ENCODE data around the gene EXOC3.

The EXOC3 gene

GRCh38 chr5:463301-463700, 20.3 kb downstream of the EXOC3 start:
- Histone ChIP-seq H4K20me1 (ENCODE audit: insufficient read depth, low read length, poor library complexity, severe bottlenecking) (no peaks in the 10 kb centered on the region), H3K27me3 (ENCODE audit: insufficient read depth, low read length, poor library complexity, severe bottlenecking) (no peaks in the 10 kb centered on the region), H3F3A (ENCODE audit: low read depth) (no peaks in the 10 kb centered on the region), H3K4me2 (ENCODE audit: low read depth, low read length, poor library complexity, severe bottlenecking) (no peak overlapping the region), H2AFZ (ENCODE audit: low read length) (no peak overlapping the region), H3K9me2 (replicated peaks; ENCODE audit: low read depth, low read length) (no peaks in the 10 kb centered on the region), H3K4me3 (ENCODE audit: low read length, poor library complexity, severe bottlenecking) (no peak overlapping the region), H3K4me1 (ENCODE audit: insufficient read depth, low read length, poor library complexity, severe bottlenecking) (no peaks in the 10 kb centered on the region), H3K9ac (ENCODE audit: low read depth, low read length, poor library complexity, severe bottlenecking) (no peak overlapping the region), H3K79me2 (ENCODE audit: insufficient read depth, low read length) (no peaks in the 10 kb centered on the region), H3K9me3 (ENCODE audit: insufficient read depth, low read depth, low read length) (no peaks in the 10 kb centered on the region), H3K36me3 (ENCODE audit: insufficient read depth, low read length) (peaks cover 58% of the 10 kb centered on the region; the same call in 1 of the 2 replicates)
- TF ChIP-seq CTCF (conservative IDR thresholded peaks at IDR 0.05; ENCODE audit: low read length): no peak
- TF ChIP-seq EZH2phosphoT487 (IDR thresholded peaks at IDR 0.05; ENCODE audit: borderline replicate concordance): no peak

GRCh38 chr5:463952-464351, 21.0 kb downstream of the EXOC3 start:
- H3K36me3 ChIP-seq (ENCODE audit: insufficient read depth, low read length): peaks cover 54% of the 10 kb centered on the region; the same call in 1 of the 2 replicates
- H3K9me3 ChIP-seq (ENCODE audit: insufficient read depth, low read depth, low read length): no peaks in the 10 kb centered on the region

GRCh38 chr5:464446-464842, 21.5 kb downstream of the EXOC3 start:
- TF ChIP-seq CTCF (conservative IDR thresholded peaks at IDR 0.05; ENCODE audit: low read length) (no peak), EZH2phosphoT487 (IDR thresholded peaks at IDR 0.05; ENCODE audit: borderline replicate concordance) (no peak)
- H3K4me3 ChIP-seq (ENCODE audit: low read length, poor library complexity, severe bottlenecking): no peak overlapping the region
- H3K9me2 ChIP-seq (replicated peaks; ENCODE audit: low read depth, low read length): no peaks in the 10 kb centered on the region
- no peaks in the 10 kb centered on the region for H3K9me3 ChIP-seq (ENCODE audit: insufficient read depth, low read depth, low read length)
- no peak overlapping the region for H3K4me2 ChIP-seq (ENCODE audit: low read depth, low read length, poor library complexity, severe bottlenecking)
- no peaks in the 10 kb centered on the region for H4K20me1 ChIP-seq (ENCODE audit: insufficient read depth, low read length, poor library complexity, severe bottlenecking)
- H3F3A ChIP-seq (ENCODE audit: low read depth): no peaks in the 10 kb centered on the region
- H3K36me3 ChIP-seq (ENCODE audit: insufficient read depth, low read length): peaks cover 52% of the 10 kb centered on the region; the same call in 1 of the 2 replicates
- H3K79me2 ChIP-seq (ENCODE audit: insufficient read depth, low read length): no peaks in the 10 kb centered on the region
- H3K27me3 ChIP-seq (ENCODE audit: insufficient read depth, low read length, poor library complexity, severe bottlenecking): no peaks in the 10 kb centered on the region
- H3K4me1 ChIP-seq (ENCODE audit: insufficient read depth, low read length, poor library complexity, severe bottlenecking): no peaks in the 10 kb centered on the region
- no peak overlapping the region for H2AFZ ChIP-seq (ENCODE audit: low read length)
- no peak overlapping the region for H3K9ac ChIP-seq (ENCODE audit: low read depth, low read length, poor library complexity, severe bottlenecking)

More at GRCh38 chr5:463952-464351, 21.0 kb downstream of the EXOC3 start:
- no peak overlapping the region for H3K4me2 ChIP-seq (ENCODE audit: low read depth, low read length, poor library complexity, severe bottlenecking)
- no peaks in the 10 kb centered on the region for H3K4me1 ChIP-seq (ENCODE audit: insufficient read depth, low read length, poor library complexity, severe bottlenecking)
- no peaks in the 10 kb centered on the region for H3K9me2 ChIP-seq (replicated peaks; ENCODE audit: low read depth, low read length)
- H3F3A ChIP-seq (ENCODE audit: low read depth): no peaks in the 10 kb centered on the region
- TF ChIP-seq CTCF (conservative IDR thresholded peaks at IDR 0.05; ENCODE audit: low read length) (no peak), EZH2phosphoT487 (IDR thresholded peaks at IDR 0.05; ENCODE audit: borderline replicate concordance) (no peak)
- H2AFZ ChIP-seq (ENCODE audit: low read length): no peak overlapping the region
- no peaks in the 10 kb centered on the region for H3K79me2 ChIP-seq (ENCODE audit: insufficient read depth, low read length)
- no peak overlapping the region for H3K9ac ChIP-seq (ENCODE audit: low read depth, low read length, poor library complexity, severe bottlenecking)
- no peaks in the 10 kb centered on the region for H3K27me3 ChIP-seq (ENCODE audit: insufficient read depth, low read length, poor library complexity, severe bottlenecking)
- H4K20me1 ChIP-seq (ENCODE audit: insufficient read depth, low read length, poor library complexity, severe bottlenecking): no peaks in the 10 kb centered on the region
- H3K4me3 ChIP-seq (ENCODE audit: low read length, poor library complexity, severe bottlenecking): no peak overlapping the region
